GM10248 (cell line): ENCODE data around the gene MTHFR.

Experiments
- CTCF ChIA-PET: fragments of 300-600 bp; sonication (Branson Sonifier 250); formaldehyde crosslinking; extraction: SDS; loops from one replicate; lab custom pipeline; 2021; ENCODE audit warnings: antibody characterized with exemption; lab: Yijun Ruan, JAX
- POLR2A ChIA-PET: fragments of 350-650 bp; sonication (Branson Sonifier 250); formaldehyde crosslinking; extraction: SDS; loops from one replicate; lab custom pipeline; 2020; ENCODE audit warnings: antibody characterized with exemption; lab: Yijun Ruan, JAX
- DNase-seq: peaks from one replicate; pipeline ENCODE4 v3.0.0; 2012; ENCODE audit errors: extremely low spot score
- CTCF ChIP-seq: IDR thresholded peaks from 2 replicates; pipeline ENCODE4 v1.5.1; 2012; ENCODE audit warnings: mild to moderate bottlenecking, low read depth; ENCODE audit errors: extremely low read depth, missing control alignments, control extremely low read depth

MTHFR gene

GRCh38 chr1:11752359-11753088 is 53.2 kb downstream of the MTHFR start:
- CTCF ChIA-PET = no interaction called here

GRCh38 chr1:11751087-11751486 is 54.7 kb downstream of the MTHFR start:
- ChIA-PET POLR2A (no interaction called here), CTCF (no interaction called here)
- no peak for TF ChIP-seq CTCF
- DNase-seq = no peak

More at GRCh38 chr1:11752359-11753088, 53.2 kb downstream of the MTHFR start:
- no peak for DNase-seq
- POLR2A ChIA-PET = interaction anchor here (0.6 kb wide), 1 partner anchor 240 kb away, joined by 5 read pairs; no protein-coding TSS in a partner anchor
- TF ChIP-seq CTCF = no peak

GRCh38 chr1:11749996-11750395 is 55.8 kb downstream of the MTHFR start:
- ChIA-PET POLR2A (no interaction called here), CTCF (interaction anchor here (1.2 to 1.5 kb wide), 3 partner anchors 9 to 100 kb away, joined by 4 to 7 read pairs (median 6); no protein-coding TSS in a partner anchor)

GRCh38 chr1:11749203-11749689 is 56.5 kb downstream of the MTHFR start:
- POLR2A ChIA-PET = no interaction called here
- DNase-seq = peak; percentile 78
- CTCF ChIA-PET = interaction anchor here (0.7 to 1.5 kb wide), 4 partner anchors 10 to 99 kb away, joined by 4 to 7 read pairs (median 5); no protein-coding TSS in a partner anchor
- TF ChIP-seq CTCF = peak; percentile 23

More at GRCh38 chr1:11749996-11750395, 55.8 kb downstream of the MTHFR start:
- DNase-seq = no peak
- no peak for TF ChIP-seq CTCF

GRCh38 chr1:11748294-11749202 is 57.2 kb downstream of the MTHFR start:
- no peak for TF ChIP-seq CTCF
- CTCF ChIA-PET = interaction anchor here (0.7 to 1.5 kb wide), 2 partner anchors 12 to 98 kb away, joined by 4 to 7 read pairs; no protein-coding TSS in a partner anchor
- DNase-seq = no peak
- POLR2A ChIA-PET = no interaction called here
